NB4 (cell line): ENCODE results near the gene CYRIA.

Source experiments
- DNase-seq: peaks from one replicate; pipeline ENCODE4 v3.0.0; 2010; ENCODE audit warnings: low read depth
- H3K4me3 ChIP-seq: one replicate; pipeline ENCODE4 v1.5.1; 2011; ENCODE audit warnings: mild to moderate bottlenecking, low read depth, low read length, moderate library complexity
- MAX ChIP-seq: IDR thresholded peaks from 2 replicates; pipeline ENCODE4 v1.6.1; 2011; ENCODE audit warnings: low read depth, low read length
- MYC ChIP-seq: IDR thresholded peaks from 2 replicates; pipeline ENCODE4 v1.6.1; 2011; ENCODE audit warnings: low read depth, low read length
- POLR2A ChIP-seq: IDR thresholded peaks from 2 replicates; pipeline ENCODE4 v1.6.1; 2011; ENCODE audit warnings: mild to moderate bottlenecking; ENCODE audit not compliant: insufficient read length; ENCODE audit errors: extremely low read depth
- TF ChIP-seq, protein P1 (sequence below): IDR thresholded peaks from one replicate; pipeline ENCODE4 v1.5.1; 2012; ENCODE audit warnings: low read depth, low read length

The CYRIA gene

DNA sequence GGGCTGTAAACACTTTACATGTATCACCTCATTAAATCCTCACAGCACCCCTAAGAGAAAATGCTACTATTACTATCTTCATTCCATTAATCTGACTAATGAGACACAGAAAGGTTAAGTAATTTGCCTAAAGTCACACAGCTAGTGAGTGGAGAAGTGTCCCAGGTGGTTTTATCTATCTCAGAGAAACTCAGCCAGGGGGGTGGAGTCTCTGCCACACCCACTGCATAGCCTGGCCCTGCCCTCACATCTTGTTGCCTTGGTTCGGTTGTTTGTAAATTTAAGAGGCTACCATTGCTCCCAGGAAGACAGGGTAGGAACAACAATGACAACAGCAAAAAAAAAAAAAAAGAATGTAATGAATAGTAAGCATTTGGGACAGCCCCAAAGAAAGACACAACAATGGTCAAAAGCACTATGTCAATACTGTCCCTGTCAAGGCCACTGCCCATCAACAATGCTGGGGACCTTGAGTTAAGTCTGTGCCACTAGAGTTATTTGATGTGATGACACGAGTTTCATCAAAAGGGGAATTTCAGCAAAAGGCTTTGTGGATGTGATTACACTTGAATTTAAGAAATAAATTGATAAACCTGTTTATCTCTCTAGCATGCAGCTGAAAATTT is 17.5 kb downstream of the CYRIA start:
- no peak for TF ChIP-seq MAX
- TF ChIP-seq POLR2A = no peak
- H3K4me3 ChIP-seq = no peak overlapping the region
- DNase-seq = no peak

- no peak for TF ChIP-seq MYC
- no peak for TF ChIP-seq POLR2A
- TF ChIP-seq, protein P1, sequence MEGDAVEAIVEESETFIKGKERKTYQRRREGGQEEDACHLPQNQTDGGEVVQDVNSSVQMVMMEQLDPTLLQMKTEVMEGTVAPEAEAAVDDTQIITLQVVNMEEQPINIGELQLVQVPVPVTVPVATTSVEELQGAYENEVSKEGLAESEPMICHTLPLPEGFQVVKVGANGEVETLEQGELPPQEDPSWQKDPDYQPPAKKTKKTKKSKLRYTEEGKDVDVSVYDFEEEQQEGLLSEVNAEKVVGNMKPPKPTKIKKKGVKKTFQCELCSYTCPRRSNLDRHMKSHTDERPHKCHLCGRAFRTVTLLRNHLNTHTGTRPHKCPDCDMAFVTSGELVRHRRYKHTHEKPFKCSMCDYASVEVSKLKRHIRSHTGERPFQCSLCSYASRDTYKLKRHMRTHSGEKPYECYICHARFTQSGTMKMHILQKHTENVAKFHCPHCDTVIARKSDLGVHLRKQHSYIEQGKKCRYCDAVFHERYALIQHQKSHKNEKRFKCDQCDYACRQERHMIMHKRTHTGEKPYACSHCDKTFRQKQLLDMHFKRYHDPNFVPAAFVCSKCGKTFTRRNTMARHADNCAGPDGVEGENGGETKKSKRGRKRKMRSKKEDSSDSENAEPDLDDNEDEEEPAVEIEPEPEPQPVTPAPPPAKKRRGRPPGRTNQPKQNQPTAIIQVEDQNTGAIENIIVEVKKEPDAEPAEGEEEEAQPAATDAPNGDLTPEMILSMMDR = no peak
- no peak for TF ChIP-seq MAX
- H3K4me3 ChIP-seq = no peak overlapping the region
- DNase-seq = no peak
These were observed 19.7 kb downstream of the CYRIA start for GRCh38 chr2:16645775-16646559.

DNA sequence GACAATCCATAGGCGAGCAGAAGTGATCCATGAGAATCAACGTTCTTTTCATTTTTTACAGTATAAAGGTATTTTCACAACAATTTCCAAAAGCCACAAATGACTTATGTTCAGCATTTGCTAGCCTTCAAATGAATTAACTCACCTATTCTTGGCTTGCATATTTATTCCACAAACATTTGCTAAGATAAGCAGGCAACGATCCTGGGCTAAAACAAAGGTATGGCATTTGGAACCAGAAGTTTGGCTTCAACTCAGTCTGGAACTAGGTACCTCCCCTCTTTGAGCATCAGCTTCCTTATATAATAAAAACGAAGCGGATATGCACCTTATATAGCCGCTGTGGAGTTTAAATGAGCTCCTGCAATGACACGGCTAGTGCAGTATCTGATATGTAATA is 20.5 kb downstream of the CYRIA start:
- no peak overlapping the region for H3K4me3 ChIP-seq
- TF ChIP-seq MAX (no peak), MYC (no peak), POLR2A (no peak)
- TF ChIP-seq, protein P1 = no peak
- no peak for DNase-seq

GRCh38 chr2:16644221-16644925 is 21.3 kb downstream of the CYRIA start:
- H3K4me3 ChIP-seq = no peak overlapping the region
- TF ChIP-seq MYC = no peak
- TF ChIP-seq POLR2A = no peak
- TF ChIP-seq MAX = no peak
- TF ChIP-seq, protein P1 = no peak
- no peak for DNase-seq

- DNase-seq = no peak
- no peak for TF ChIP-seq MYC
- TF ChIP-seq, protein P1 = no peak
- TF ChIP-seq MAX = no peak
- TF ChIP-seq POLR2A = no peak
- no peak overlapping the region for H3K4me3 ChIP-seq
These were observed 22.5 kb downstream of the CYRIA start for GRCh38 chr2:16643099-16643498.
